LNCAP (cell line): ENCODE results near the gene IFITM2.

Experiments
- TF ChIP-seq, protein P1 (sequence below): fragments of 450-650 bp; IDR thresholded peaks from 2 replicates; pipeline ENCODE4 v1.5.1; 2017; ENCODE audit warnings: mild to moderate bottlenecking

The IFITM2 gene

DNA sequence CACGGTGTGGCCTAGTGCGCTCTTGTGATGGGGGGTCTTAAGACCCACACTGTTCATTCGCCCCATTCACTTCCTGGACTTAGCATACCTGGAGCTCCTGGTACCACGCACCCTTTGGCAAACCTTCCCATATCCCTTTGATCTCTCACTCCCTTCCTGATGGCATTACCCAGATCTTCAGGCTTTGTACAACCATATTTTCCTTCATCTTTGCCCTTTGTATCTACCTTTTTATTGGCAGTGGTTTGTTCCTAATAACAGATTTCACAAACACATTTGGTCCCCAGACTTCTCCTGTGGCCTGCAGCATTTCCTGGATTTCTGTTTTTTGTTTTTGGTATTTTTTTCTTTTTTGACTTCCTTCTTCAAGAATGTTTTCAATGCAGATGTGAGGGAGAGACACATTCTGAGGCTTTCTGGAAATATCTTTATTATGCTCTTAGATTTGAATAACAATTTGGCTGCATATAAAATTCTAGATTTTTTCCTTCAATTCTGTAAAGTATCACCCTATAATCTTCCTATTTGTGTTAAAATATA lies 29.1 kb downstream of the IFITM2 start:
- TF ChIP-seq, protein P1, sequence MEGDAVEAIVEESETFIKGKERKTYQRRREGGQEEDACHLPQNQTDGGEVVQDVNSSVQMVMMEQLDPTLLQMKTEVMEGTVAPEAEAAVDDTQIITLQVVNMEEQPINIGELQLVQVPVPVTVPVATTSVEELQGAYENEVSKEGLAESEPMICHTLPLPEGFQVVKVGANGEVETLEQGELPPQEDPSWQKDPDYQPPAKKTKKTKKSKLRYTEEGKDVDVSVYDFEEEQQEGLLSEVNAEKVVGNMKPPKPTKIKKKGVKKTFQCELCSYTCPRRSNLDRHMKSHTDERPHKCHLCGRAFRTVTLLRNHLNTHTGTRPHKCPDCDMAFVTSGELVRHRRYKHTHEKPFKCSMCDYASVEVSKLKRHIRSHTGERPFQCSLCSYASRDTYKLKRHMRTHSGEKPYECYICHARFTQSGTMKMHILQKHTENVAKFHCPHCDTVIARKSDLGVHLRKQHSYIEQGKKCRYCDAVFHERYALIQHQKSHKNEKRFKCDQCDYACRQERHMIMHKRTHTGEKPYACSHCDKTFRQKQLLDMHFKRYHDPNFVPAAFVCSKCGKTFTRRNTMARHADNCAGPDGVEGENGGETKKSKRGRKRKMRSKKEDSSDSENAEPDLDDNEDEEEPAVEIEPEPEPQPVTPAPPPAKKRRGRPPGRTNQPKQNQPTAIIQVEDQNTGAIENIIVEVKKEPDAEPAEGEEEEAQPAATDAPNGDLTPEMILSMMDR, result no peak

DNA sequence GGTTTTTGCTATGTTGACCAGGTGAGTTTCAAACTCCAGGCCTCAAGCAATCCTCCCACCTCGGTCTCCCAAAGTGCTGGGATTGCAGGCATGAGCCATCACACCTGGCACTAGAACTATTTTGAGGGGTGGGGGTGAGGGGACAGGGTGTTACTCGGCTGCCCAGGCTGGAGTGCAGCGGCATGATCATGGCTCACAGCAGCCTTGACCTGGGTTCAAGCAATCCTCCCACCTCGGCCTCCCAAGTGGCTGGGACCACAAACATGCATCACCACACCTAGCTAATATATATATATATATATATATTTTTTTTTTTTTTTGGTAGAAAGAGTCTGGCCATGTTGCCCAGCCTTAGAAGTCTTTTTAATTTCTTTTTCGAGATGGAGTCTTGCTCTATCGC lies 30.1 kb downstream of the IFITM2 start:
- TF ChIP-seq, protein P1, result no peak

DNA sequence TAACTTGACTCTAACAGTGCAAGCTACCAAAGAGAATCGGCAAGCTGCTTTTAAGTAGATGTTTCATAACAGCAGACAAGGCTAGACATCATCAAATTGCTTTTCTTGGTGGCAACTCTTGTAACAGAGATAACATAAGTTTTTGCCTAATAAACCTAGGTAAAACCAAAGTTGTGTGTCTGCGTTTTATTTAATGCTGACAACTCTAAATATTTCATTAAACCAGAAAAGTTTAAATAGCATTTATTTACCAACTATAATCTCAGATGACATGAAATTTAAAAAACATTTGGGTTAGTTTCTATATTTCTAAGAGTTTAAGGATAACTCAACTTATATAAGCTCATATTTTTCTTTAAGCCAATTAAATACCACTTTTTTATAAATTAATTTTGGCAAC lies 32.3 kb downstream of the IFITM2 start:
- TF ChIP-seq, protein P1, result no peak

DNA sequence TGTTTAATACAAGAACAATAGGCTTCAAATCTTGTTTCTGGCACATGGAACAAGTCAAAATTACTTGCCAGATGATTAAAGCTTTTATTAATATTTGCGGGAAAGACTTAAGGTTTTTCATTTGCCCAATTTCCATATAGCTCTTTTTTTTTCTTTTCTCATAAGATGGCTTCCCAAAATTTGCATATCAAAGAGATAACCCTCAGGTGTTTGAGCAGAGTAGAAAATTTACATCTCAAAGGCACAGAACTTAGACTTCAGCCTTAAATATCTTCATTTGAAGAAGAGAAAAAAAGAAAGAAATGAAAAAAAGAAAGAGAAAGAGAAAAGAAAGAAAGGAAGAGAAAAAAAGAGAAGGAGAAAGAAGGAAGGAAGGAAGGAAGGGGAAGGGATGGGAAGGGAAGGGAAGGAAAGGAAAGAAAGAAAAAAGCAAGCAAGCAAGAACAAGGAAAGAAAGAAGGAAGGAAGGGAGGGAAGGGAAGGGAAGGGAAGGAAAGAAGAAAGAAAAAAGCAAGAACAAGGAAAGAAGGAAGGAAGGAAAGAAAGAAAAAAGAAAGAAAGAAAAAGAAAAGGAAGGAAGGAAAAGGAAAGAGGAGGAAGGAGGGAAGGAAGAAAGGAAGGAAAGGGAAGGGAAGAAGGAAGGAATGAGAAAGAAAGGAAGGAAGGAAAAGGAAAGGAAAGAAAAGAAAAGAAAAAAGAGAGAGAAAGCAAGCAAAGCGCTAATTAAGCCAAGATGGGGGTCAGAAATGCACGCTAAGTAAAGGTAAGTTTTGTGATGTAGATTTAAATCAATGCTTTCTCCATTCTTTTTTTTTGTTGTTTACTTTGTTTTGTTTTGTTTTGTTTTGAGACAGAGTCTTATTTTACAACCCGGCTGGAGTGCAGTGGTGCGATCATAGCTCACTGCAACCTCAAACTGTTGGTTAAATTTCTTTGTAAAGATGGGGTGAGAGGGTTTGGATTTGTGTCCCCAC lies 33.2 kb downstream of the IFITM2 start:
- TF ChIP-seq, protein P1, result no peak

DNA sequence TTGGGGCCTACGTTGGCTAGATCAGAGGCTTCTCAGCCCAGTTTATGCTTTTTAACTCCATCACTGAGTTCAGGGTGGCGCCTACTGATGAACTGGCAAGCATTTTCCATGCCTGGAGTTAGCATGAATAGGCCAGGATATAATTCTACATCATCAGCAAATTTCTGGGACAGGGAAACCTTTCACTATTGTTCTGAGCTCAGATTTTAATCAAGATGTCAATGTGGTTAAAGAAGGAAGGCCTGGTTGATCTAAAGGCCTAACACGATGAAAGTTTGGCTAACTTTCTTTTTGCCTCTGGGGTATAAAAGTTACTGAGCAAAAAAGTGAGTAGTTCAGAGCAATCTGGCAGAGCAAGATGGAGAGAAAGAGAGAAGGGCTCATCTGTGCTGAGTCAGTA lies 34.7 kb downstream of the IFITM2 start:
- TF ChIP-seq, protein P1, result no peak

DNA sequence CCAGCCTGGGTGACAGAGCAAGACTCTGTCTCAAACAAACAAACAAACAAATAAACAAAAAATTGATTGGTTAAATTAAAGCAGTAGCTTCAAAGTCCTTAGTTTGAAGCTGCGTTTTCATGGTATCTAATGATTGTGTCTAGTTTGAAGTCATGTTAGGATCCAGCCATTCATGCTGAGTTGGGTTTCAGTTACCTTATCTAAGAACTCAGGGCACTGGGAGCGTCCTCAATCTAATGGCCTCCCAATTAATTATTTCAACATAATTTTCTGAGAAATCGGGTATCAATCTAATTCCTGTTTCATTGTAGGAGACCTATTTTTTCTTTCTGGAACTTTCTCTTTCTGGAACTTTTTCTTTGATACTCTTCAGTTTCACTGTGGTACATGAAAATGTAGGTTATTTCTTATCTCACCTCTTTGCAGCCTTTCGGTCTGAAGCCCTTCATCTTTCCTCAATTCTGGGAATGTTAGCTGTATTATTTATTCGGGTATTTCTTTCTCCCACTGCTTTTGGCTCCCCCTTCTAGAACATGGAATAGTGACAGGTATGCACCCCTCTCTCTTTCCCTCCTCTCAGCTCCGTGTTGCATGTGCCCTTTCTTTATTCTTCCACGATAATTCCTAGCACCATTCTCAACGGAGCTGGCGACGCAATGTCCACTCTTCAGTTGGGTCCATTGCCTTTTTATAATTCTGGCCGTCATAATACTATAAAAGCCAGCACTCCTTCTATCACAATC lies 37.4 kb downstream of the IFITM2 start:
- TF ChIP-seq, protein P1, result no peak

DNA sequence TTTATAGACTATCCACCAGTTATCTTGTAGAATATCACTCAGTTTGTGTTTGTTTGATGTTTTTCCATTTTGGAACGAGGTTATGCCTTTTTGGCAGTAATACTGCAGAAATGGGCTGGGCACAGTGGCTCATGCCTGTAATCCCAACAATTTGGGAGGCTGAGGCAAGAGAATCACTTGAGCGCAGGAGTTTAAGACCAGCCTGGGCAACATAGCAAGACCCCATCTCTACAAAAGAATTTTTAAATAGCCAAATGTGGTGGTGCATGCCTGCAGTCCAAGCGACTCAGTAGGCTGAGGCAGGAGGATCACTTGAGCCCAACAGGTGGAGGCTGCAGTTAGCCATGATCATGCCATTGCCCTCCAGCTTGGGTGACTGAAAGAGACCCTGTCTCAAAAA lies 38.9 kb downstream of the IFITM2 start:
- TF ChIP-seq, protein P1, result no peak
